Parathyroid adenoma (tissue), 2 donors: ENCODE measurements around the gene ZNF598.

Experiments used
- H2AFZ ChIP-seq: fragments of 300-600 bp; sonication (generic); one replicate; pipeline ENCODE4 v1.7.0; 2017; ENCODE audit warnings: antibody characterized with exemption, mild to moderate bottlenecking
- H3K27ac ChIP-seq: fragments of 300-600 bp; sonication (generic); one replicate; pipeline ENCODE4 v1.7.0; 2017
- H3K27me3 ChIP-seq: fragments of 300-600 bp; sonication (generic); one replicate; pipeline ENCODE4 v1.7.0; 2017; ENCODE audit warnings: low read length; ENCODE audit not compliant: control insufficient read depth, insufficient read depth
- H3K36me3 ChIP-seq: fragments of 300-600 bp; sonication (generic); one replicate; pipeline ENCODE4 v1.7.0; 2017; ENCODE audit warnings: low read length; ENCODE audit not compliant: control insufficient read depth, insufficient read depth
- H3K4me1 ChIP-seq: fragments of 300-600 bp; sonication (generic); one replicate; pipeline ENCODE4 v1.7.0; 2017; ENCODE audit warnings: control low read depth
- H3K4me2 ChIP-seq: fragments of 300-600 bp; sonication (generic); one replicate; pipeline ENCODE4 v1.7.0; 2017; ENCODE audit warnings: low read length
- H3K4me3 ChIP-seq: fragments of 300-600 bp; sonication (generic); one replicate; pipeline ENCODE4 v1.7.0; 2017; ENCODE audit warnings: low read depth, low read length
- H3K79me2 ChIP-seq: fragments of 300-600 bp; sonication (generic); one replicate; pipeline ENCODE4 v1.7.0; 2017; ENCODE audit warnings: control low read depth
- H3K9ac ChIP-seq: fragments of 300-600 bp; sonication (generic); one replicate; pipeline ENCODE4 v1.7.0; 2017; ENCODE audit warnings: mild to moderate bottlenecking
- H3K9me3 ChIP-seq: fragments of 300-600 bp; sonication (generic); one replicate; pipeline ENCODE4 v1.7.0; 2017; ENCODE audit warnings: low read length; ENCODE audit not compliant: control insufficient read depth
- TF ChIP-seq, protein P1 (sequence below): fragments of 300-600 bp; sonication (generic); IDR thresholded peaks from one replicate; pipeline ENCODE4 v1.7.0; 2017; ENCODE audit warnings: antibody characterized with exemption, mild to moderate bottlenecking
- donor health status: primary hyperparathyroidism.

The ZNF598 gene

DNA sequence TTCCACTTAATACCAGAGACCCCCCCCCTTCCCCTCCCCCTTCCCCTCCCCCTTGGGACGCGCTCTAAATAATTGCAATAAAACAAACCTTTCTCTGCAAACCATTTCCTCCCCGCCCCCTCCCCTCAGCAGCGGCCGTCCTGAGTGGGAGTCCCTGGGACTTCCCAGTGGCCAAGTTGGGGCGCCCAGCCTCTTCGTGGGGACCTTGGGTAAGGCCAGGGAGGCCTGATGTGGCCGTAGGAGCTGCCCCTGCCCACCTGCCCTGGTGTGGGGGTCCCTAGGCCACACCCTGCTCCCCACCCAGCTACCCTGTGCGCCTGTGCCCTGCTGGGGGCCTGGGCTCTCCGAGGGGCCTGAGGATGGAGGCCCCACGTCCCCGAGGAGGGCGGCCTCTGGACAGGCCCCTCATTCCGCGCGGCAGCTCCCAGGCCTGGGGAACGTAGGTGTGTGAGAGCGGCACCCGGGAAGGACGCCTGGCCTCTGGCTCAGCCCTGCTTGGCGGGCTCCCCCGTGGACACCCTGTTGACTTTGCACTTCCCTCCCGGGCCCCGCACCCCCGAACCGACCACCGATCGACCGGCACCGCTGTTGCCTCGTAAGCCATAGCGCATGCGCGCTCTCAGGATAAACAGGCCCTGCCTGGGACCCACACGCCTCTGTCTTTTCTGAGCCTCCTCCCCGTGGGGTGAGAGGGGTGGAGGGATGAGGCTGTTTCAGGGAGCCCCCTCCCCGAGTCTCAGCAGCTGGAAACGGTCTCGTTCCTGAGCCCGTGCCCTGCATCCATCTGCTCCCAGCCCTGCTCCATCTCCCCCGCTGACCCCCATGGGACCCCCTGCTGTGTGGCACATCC is 29.0 kb upstream of the ZNF598 start:
- H3K4me3 ChIP-seq = no peak overlapping the region

DNA sequence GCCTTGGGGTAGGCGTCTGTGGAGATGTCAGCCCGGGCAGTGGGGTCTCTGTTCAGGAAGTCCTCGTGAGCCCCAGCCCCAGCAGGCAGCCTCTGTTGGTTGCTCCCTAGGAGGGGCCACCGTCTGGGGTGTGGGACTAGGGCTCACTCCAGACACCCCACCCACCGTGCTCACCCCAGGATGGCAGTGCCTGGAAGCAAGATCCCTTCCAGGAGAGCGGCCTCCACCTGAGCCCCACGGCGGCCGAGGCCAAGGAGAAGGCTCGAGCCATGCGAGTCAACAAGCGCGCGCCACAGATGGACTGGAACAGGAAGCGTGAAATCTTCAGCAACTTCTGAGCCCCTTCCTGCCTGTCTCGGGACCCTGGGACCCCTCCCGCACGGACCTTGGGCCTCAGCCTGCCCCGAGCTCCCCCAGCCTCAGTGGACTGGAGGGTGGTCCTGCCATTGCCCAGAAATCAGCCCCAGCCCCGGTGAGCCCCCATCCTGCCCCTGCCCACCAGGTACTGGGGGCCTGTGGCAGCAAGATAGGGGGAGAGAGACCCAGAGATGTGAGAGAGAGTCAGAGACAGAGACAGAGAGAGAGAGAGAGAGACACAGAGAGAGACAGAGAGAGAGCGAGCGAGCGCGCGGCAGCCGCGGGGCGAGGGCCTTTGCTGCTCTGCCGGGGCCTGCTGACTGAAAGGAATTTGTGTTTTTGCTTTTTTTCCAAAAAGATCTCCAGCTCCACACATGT is 28.2 kb upstream of the ZNF598 start:
- H3K4me1 ChIP-seq = no peaks in the 10 kb centered on the region
- H3K79me2 ChIP-seq = no peaks in the 10 kb centered on the region
- TF ChIP-seq, protein P1, sequence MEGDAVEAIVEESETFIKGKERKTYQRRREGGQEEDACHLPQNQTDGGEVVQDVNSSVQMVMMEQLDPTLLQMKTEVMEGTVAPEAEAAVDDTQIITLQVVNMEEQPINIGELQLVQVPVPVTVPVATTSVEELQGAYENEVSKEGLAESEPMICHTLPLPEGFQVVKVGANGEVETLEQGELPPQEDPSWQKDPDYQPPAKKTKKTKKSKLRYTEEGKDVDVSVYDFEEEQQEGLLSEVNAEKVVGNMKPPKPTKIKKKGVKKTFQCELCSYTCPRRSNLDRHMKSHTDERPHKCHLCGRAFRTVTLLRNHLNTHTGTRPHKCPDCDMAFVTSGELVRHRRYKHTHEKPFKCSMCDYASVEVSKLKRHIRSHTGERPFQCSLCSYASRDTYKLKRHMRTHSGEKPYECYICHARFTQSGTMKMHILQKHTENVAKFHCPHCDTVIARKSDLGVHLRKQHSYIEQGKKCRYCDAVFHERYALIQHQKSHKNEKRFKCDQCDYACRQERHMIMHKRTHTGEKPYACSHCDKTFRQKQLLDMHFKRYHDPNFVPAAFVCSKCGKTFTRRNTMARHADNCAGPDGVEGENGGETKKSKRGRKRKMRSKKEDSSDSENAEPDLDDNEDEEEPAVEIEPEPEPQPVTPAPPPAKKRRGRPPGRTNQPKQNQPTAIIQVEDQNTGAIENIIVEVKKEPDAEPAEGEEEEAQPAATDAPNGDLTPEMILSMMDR = no peak
- H3K27ac ChIP-seq = peak overlapping the region; percentile 44
- no peak overlapping the region for H2AFZ ChIP-seq
- H3K4me3 ChIP-seq = no peak overlapping the region
- H3K4me2 ChIP-seq = no peak overlapping the region
- no peak overlapping the region for H3K9ac ChIP-seq
- no peaks in the 10 kb centered on the region for H3K36me3 ChIP-seq
- H3K9me3 ChIP-seq = no peaks in the 10 kb centered on the region
- H3K27me3 ChIP-seq = no peaks in the 10 kb centered on the region

More for the DNA sequence above, 29.0 kb upstream of the ZNF598 start:
- H3K9ac ChIP-seq = no peak overlapping the region
- H3K9me3 ChIP-seq = no peaks in the 10 kb centered on the region
- no peak overlapping the region for H2AFZ ChIP-seq
- no peaks in the 10 kb centered on the region for H3K4me1 ChIP-seq
- no peak overlapping the region for H3K27ac ChIP-seq
- no peaks in the 10 kb centered on the region for H3K36me3 ChIP-seq
- no peak overlapping the region for H3K4me2 ChIP-seq
- no peaks in the 10 kb centered on the region for H3K79me2 ChIP-seq
- H3K27me3 ChIP-seq = no peaks in the 10 kb centered on the region
- TF ChIP-seq, protein P1 = no peak

DNA sequence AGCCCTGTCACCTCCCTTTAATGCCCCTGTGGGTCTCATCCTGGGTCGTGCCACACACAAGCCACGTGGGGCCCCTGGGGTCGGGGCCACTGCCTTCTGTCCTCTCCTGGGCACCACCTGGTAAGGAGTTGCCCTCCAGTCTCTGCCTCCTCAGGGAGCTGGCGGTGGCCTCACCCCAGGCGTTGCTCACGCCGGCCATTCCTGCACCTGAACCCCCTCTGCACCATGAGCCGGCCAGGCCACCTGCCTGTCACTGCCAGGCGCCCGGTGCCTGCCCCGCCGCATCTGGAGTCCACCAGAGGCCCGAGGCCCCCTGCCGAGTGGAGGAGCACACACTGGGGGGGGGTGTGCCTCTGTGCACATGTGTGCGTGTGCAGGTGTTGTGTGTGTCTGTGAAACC is 27.5 kb upstream of the ZNF598 start:
- no peaks in the 10 kb centered on the region for H3K27me3 ChIP-seq
- H3K4me2 ChIP-seq = no peak overlapping the region
- no peaks in the 10 kb centered on the region for H3K4me1 ChIP-seq
- TF ChIP-seq, protein P1 = no peak
- H3K4me3 ChIP-seq = no peak overlapping the region
- no peak overlapping the region for H2AFZ ChIP-seq
- no peak overlapping the region for H3K27ac ChIP-seq
- H3K36me3 ChIP-seq = no peaks in the 10 kb centered on the region
- H3K9ac ChIP-seq = no peak overlapping the region
- no peaks in the 10 kb centered on the region for H3K79me2 ChIP-seq
- no peaks in the 10 kb centered on the region for H3K9me3 ChIP-seq

DNA sequence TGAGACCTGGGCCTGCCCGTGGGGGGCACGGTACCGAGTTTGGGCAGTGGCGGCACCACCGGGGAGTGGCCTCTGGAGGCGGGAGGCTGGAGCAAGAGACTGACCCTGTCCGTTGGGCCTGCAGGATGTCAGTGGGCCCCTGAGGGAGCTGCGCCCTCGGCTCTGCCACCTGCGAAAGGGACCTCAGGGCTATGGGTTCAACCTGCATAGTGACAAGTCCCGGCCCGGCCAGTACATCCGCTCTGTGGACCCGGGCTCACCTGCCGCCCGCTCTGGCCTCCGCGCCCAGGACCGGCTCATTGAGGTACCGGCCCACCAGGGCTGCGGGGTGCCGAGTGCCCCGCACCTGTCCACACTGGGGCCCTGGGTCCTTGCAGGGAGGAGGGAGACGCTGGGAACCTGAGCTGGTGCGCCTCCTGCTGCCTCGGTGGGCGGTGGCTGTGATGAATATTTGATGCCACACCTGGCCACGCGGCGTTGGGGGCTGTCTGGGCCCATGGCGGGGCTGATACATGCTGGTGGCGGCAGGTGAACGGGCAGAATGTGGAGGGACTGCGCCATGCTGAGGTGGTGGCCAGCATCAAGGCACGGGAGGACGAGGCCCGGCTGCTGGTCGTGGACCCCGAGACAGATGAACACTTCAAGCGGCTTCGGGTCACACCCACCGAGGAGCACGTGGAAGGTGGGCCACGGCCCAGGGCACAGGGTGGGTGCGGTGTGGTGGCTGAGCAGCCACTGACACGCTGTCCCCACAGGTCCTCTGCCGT is 26.8 kb upstream of the ZNF598 start:
- H3K9ac ChIP-seq = no peak overlapping the region
- H2AFZ ChIP-seq = no peak overlapping the region
- H3K79me2 ChIP-seq = no peaks in the 10 kb centered on the region
- no peak overlapping the region for H3K4me2 ChIP-seq
- H3K4me3 ChIP-seq = no peak overlapping the region
- H3K36me3 ChIP-seq = no peaks in the 10 kb centered on the region
- peak overlapping the region; percentile 9 for H3K27ac ChIP-seq
- no peaks in the 10 kb centered on the region for H3K9me3 ChIP-seq
- no peaks in the 10 kb centered on the region for H3K4me1 ChIP-seq
- no peaks in the 10 kb centered on the region for H3K27me3 ChIP-seq
- TF ChIP-seq, protein P1 = no peak
